D341Med (cell line): ENCODE data around the gene BMERB1.

ENCODE experiments used
- DNase-seq: peaks from one replicate; pipeline ENCODE4 v3.0.0; 2012; ENCODE audit warnings: low spot score

BMERB1 gene

GRCh38 chr16:15616012-15616411, 181.6 kb downstream of the BMERB1 start:
- no peak for DNase-seq

- no peak for DNase-seq
Measured at GRCh38 chr16:15616475-15617165, 182.2 kb downstream of the BMERB1 start.

- no peak for DNase-seq
Measured at GRCh38 chr16:15617901-15618300, 183.5 kb downstream of the BMERB1 start.

GRCh38 chr16:15618392-15618791, 184.0 kb downstream of the BMERB1 start:
- DNase-seq = no peak

- DNase-seq = no peak
Measured at GRCh38 chr16:15620611-15621195, 186.3 kb downstream of the BMERB1 start.

- DNase-seq = no peak
Measured at GRCh38 chr16:15621456-15621855, 187.1 kb downstream of the BMERB1 start.

GRCh38 chr16:15621889-15622288, 187.5 kb downstream of the BMERB1 start:
- DNase-seq = no peak

- no peak for DNase-seq
Measured at GRCh38 chr16:15631730-15632409, 197.5 kb downstream of the BMERB1 start.

GRCh38 chr16:15635926-15636325, 201.5 kb downstream of the BMERB1 start:
- no peak for DNase-seq

- DNase-seq = no peak
Measured at GRCh38 chr16:15636392-15636873, 202.0 kb downstream of the BMERB1 start.
